AG04450 (cell line): ENCODE results near the gene TNIP2. TPM values are rescaled to one million over a fixed set of nuclear protein-coding genes. Genes with fewer than 3 reads are reported as not detected.
"Not testable (repeated sequence)": the region's sequence is repeated elsewhere in the genome, so short reads cannot be mapped to it uniquely, and the experiment has no call there.

ENCODE experiments used
- CTCF ChIA-PET: fragments of 300-600, 350-600 bp; formaldehyde crosslinking; extraction: SDS; loops from one replicate; lab custom pipeline; 2022; ENCODE audit warnings: antibody characterized with exemption, inconsistent platforms; lab: Charles Lee
- POLR2A ChIA-PET: fragments of 350-600 bp; formaldehyde crosslinking; extraction: SDS; loops from one replicate; lab custom pipeline; 2021; ENCODE audit warnings: antibody characterized with exemption, inconsistent platforms; lab: Yijun Ruan, JAX
- DNase-seq: peaks from one replicate; pipeline ENCODE4 v3.0.0-alpha.2; 2011; ENCODE audit warnings: low read depth, low spot score
- H3K27ac ChIP-seq: one replicate; pipeline ENCODE4 v1.5.1; 2012; ENCODE audit warnings: low read depth, low read length, control low read depth
- H3K27me3 ChIP-seq: one replicate; pipeline ENCODE4 v1.6.0; 2012; ENCODE audit warnings: low read length; ENCODE audit not compliant: control insufficient read depth, insufficient read depth
- H3K4me3 ChIP-seq: 2 replicates; pipeline ENCODE4 v1.5.1; 2011; ENCODE audit warnings: mild to moderate bottlenecking, low read depth, low read length, control low read depth
- H3K9me3 ChIP-seq: 2 replicates; pipeline ENCODE4 v1.5.1; 2012; ENCODE audit warnings: low read length; ENCODE audit not compliant: control insufficient read depth, insufficient read depth
- CTCF ChIP-seq: IDR thresholded peaks from 2 replicates; pipeline ENCODE4 v1.5.1; 2011; ENCODE audit warnings: low read depth, low read length, control low read depth, inconsistent platforms
- polyA plus RNA-seq: library from polyadenylated mRNA; depleted of rRNA; stranded (reverse); fragments of >200 nt; gene quantifications from 2 replicates; pipeline ENCODE4 v1.2.3, GENCODE V29; 2011

TNIP2 gene
- polyA plus RNA-seq, 1 experiment: 28.8 TPM

GRCh38 chr4:2742081-2742822 lies 13.9 kb downstream of the TNIP2 start:
- Histone ChIP-seq H3K4me3 (no peak overlapping the region), H3K27me3 (no peaks in the 10 kb centered on the region), H3K9me3 (no peaks in the 10 kb centered on the region), H3K27ac (peak overlapping the region; percentile 31)
- no peak for TF ChIP-seq CTCF
- POLR2A ChIA-PET: no interaction called here
- CTCF ChIA-PET: no interaction called here
- DNase-seq: no peak

GRCh38 chr4:2741626-2742025 lies 14.5 kb downstream of the TNIP2 start:
- CTCF ChIA-PET: no interaction called here
- Histone ChIP-seq H3K9me3 (peaks cover 3% of the 10 kb centered on the region; the same call in 1 of the 2 replicates), H3K27me3 (no peaks in the 10 kb centered on the region), H3K27ac (peak overlapping the region; percentile 31), H3K4me3 (no peak overlapping the region)
- POLR2A ChIA-PET: no interaction called here
- no peak for TF ChIP-seq CTCF
- DNase-seq: no peak

GRCh38 chr4:2738296-2738695 lies 17.8 kb downstream of the TNIP2 start:
- H3K9me3 ChIP-seq, DNase-seq, H3K27ac ChIP-seq, CTCF ChIA-PET, H3K4me3 ChIP-seq, POLR2A ChIA-PET, H3K27me3 ChIP-seq: not testable (repeated sequence)

- CTCF ChIA-PET: no interaction called here
- H3K27me3 ChIP-seq: no peaks in the 10 kb centered on the region
- DNase-seq: no peak
- H3K27ac ChIP-seq: no peak overlapping the region
- no peak overlapping the region for H3K4me3 ChIP-seq
- POLR2A ChIA-PET: no interaction called here
- TF ChIP-seq CTCF: no peak
- peaks cover 3% of the 10 kb centered on the region; the same call in 1 of the 2 replicates for H3K9me3 ChIP-seq
Observed at GRCh38 chr4:2735869-2736268, 20.3 kb downstream of the TNIP2 start.

- CTCF ChIA-PET: no interaction called here
- peaks cover 3% of the 10 kb centered on the region; the same call in 1 of the 2 replicates for H3K9me3 ChIP-seq
- no peaks in the 10 kb centered on the region for H3K27me3 ChIP-seq
- POLR2A ChIA-PET: no interaction called here
- no peak overlapping the region for H3K27ac ChIP-seq
- DNase-seq: no peak
- no peak for TF ChIP-seq CTCF
- no peak overlapping the region for H3K4me3 ChIP-seq
Observed at GRCh38 chr4:2734612-2735011, 21.5 kb downstream of the TNIP2 start.
